Kidney capillary endothelial cell (primary cell): Measurements from ENCODE around the gene ANKS1A.
"Not testable (repeated sequence)": the region's sequence is repeated elsewhere in the genome, so short reads cannot be mapped to it uniquely, and the experiment has no call there.

ENCODE experiments used
- DNase-seq: peaks from one replicate; pipeline ENCODE4 v3.0.0-alpha.2; 2018; ENCODE audit warnings: low spot score

The ANKS1A gene

GRCh38 chr6:35124356-35124755 lies 235.3 kb downstream of the ANKS1A start:
- no peak for DNase-seq

GRCh38 chr6:35128042-35128441 lies 239.0 kb downstream of the ANKS1A start:
- DNase-seq: no peak

DNA sequence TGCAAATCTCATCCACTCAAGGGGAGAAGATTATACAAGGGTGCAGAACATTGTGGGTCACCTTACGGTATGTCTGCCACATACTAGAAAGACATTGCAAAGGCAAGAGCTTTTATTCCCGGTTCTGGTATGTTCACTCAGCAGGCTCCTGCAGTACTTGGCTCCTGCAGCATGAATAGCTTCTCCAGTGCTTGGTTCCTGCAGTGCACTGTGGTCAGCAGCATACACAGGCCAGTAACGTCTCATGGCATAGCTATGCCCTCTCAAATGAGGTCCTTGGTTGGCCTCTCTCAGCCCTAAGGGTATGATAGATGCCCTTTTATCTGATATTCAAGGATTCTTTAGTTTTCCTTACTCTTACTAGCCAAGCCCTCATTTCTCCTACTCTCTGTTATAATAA lies 239.4 kb downstream of the ANKS1A start:
- no peak for DNase-seq

- DNase-seq: no peak
Measured at GRCh38 chr6:35136185-35136584, 247.1 kb downstream of the ANKS1A start.

- not testable (repeated sequence) for DNase-seq
Measured at GRCh38 chr6:35138191-35138590, 249.1 kb downstream of the ANKS1A start.

DNA sequence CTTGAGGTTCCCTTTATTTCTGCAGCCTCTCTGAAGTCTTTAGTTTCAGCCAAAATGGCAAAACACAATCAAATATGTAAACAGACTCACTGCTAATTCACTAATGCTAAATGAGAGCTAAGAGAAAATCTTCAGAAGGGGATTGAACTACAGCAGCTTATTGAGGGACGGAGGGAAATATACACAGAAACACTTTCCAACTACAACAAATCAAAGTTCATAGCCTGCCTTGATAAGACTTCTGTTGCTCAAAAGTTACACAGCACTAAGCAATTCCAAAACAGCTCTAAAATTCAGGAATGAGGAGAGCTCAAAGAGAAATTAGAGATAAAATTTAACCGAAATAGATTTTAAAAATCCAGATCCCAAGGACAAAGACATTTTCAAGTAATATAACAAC lies 250.4 kb downstream of the ANKS1A start:
- no peak for DNase-seq

- peak; percentile 68 for DNase-seq
Measured at GRCh38 chr6:35139924-35140638, 251.0 kb downstream of the ANKS1A start.

- DNase-seq: no peak
Measured at GRCh38 chr6:35140639-35141006, 251.6 kb downstream of the ANKS1A start.
